IPS DF 19.7 (cell line): ENCODE data around the gene BOC.

Source experiments
- DNase-seq: peaks from one replicate; pipeline ENCODE4 v3.0.0-alpha.2; 2013; ENCODE audit warnings: low read depth, low spot score

Gene BOC

GRCh38 chr3:113286524-113286923, 75.2 kb downstream of the BOC start:
- no peak for DNase-seq

- no peak for DNase-seq
Measured at GRCh38 chr3:113287111-113287802, 75.9 kb downstream of the BOC start.

- no peak for DNase-seq
Measured at GRCh38 chr3:113287803-113288648, 76.7 kb downstream of the BOC start.

GRCh38 chr3:113288881-113289280, 77.5 kb downstream of the BOC start:
- no peak for DNase-seq

- DNase-seq: no peak
Measured at GRCh38 chr3:113291572-113291971, 80.2 kb downstream of the BOC start.

- DNase-seq: no peak
Measured at GRCh38 chr3:113292933-113293332, 81.6 kb downstream of the BOC start.

- no peak for DNase-seq
Measured at GRCh38 chr3:113293348-113293747, 82.0 kb downstream of the BOC start.

- DNase-seq: no peak
Measured at GRCh38 chr3:113295463-113295862, 84.1 kb downstream of the BOC start.

- DNase-seq: no peak
Measured at GRCh38 chr3:113297287-113297686, 85.9 kb downstream of the BOC start.

- DNase-seq: no peak
Measured at GRCh38 chr3:113297841-113298240, 86.5 kb downstream of the BOC start.

- DNase-seq: no peak
Measured at GRCh38 chr3:113300596-113300995, 89.2 kb downstream of the BOC start.

GRCh38 chr3:113304102-113304501, 92.7 kb downstream of the BOC start:
- no peak for DNase-seq

- no peak for DNase-seq
Measured at GRCh38 chr3:113304856-113305540, 93.6 kb downstream of the BOC start.

- no peak for DNase-seq
Measured at GRCh38 chr3:113310960-113311359, 99.6 kb downstream of the BOC start.

GRCh38 chr3:113312416-113312815, 101.1 kb downstream of the BOC start:
- no peak for DNase-seq

GRCh38 chr3:113314923-113315322, 103.6 kb downstream of the BOC start:
- DNase-seq: no peak

GRCh38 chr3:113329757-113330156, 118.4 kb downstream of the BOC start:
- DNase-seq: no peak

GRCh38 chr3:113330742-113331141, 119.4 kb downstream of the BOC start:
- DNase-seq: no peak

GRCh38 chr3:113331187-113331586, 119.8 kb downstream of the BOC start:
- no peak for DNase-seq
